Keratinocyte (primary cell): ENCODE measurements around the gene CASTOR1.

Experiments used
- EZH2 ChIP-seq: IDR thresholded peaks from one replicate; pipeline ENCODE4 v1.6.1; 2012; ENCODE audit warnings: inconsistent platforms, mild to moderate bottlenecking, low read length, moderate library complexity
- TF ChIP-seq, protein P1 (sequence below), 3 experiments: IDR thresholded peaks in 1 of 3; conservative IDR thresholded peaks in 1 of 3; optimal IDR thresholded peaks in 1 of 3; 2 replicates in 2 of 3; 3 replicates in 1 of 3; pipeline versions ENCODE3 to v1.5.1; 2011; ENCODE audit warnings: low read length in 3 of 3, mild to moderate bottlenecking in 3 of 3, moderate library complexity in 2 of 3, control low read depth in 1 of 3, inconsistent platforms in 1 of 3; ENCODE audit not compliant: insufficient read depth in 2 of 3; ENCODE audit errors: extremely low read depth in 1 of 3

DNA sequence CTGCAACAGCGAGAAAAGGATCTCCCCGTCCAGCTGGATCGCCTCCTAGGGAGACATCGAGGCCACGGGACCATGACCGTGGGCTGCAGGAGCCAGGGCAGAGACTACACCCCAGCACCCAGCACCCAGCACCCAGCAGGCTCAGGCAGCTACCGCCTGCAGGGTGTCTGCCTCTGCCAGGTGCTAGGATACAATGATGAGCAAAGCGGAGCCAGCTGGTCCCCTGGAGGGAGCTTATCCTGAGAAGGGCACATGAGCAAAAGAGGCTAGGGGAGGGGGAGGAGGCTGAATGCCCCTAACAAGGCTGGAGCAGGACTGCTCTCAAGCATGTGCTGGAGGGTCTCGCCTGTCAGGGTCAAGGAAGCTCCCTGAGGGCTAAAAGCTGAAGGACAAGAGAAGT is 4.8 kb upstream of the CASTOR1 start:
- TF ChIP-seq, protein P1, sequence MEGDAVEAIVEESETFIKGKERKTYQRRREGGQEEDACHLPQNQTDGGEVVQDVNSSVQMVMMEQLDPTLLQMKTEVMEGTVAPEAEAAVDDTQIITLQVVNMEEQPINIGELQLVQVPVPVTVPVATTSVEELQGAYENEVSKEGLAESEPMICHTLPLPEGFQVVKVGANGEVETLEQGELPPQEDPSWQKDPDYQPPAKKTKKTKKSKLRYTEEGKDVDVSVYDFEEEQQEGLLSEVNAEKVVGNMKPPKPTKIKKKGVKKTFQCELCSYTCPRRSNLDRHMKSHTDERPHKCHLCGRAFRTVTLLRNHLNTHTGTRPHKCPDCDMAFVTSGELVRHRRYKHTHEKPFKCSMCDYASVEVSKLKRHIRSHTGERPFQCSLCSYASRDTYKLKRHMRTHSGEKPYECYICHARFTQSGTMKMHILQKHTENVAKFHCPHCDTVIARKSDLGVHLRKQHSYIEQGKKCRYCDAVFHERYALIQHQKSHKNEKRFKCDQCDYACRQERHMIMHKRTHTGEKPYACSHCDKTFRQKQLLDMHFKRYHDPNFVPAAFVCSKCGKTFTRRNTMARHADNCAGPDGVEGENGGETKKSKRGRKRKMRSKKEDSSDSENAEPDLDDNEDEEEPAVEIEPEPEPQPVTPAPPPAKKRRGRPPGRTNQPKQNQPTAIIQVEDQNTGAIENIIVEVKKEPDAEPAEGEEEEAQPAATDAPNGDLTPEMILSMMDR (optimal IDR thresholded peaks at IDR 0.05 in 1 of 3, IDR thresholded peaks at IDR 0.05 in 1 of 3, conservative IDR thresholded peaks at IDR 0.05 in 1 of 3; ENCODE audit: extremely low read depth in 1 of 3, insufficient read depth in 2 of 3, low read length in 3 of 3): no peak
- TF ChIP-seq EZH2: no peak
